DOHH2 (cell line): ENCODE data around the gene ZFPM1.

Experiments
- H3F3A ChIP-seq: fragments of 200-600 bp; sonication (generic), shearing (Covaris generic); 2 replicates; pipeline ENCODE4 v1.6.0; 2016; ENCODE audit warnings: antibody characterized with exemption, mild to moderate bottlenecking; ENCODE audit not compliant: control insufficient read depth, insufficient read depth
- H3K27ac ChIP-seq: fragments of 200-600 bp; sonication (generic); 2 replicates; pipeline ENCODE4 v1.5.1; 2014; ENCODE audit warnings: low read depth, mild to moderate bottlenecking, low read length, moderate library complexity
- H3K27me3 ChIP-seq: fragments of 200-600 bp; sonication (generic); 2 replicates; pipeline ENCODE4 v1.6.1; 2014; ENCODE audit warnings: mild to moderate bottlenecking, low read length, mixed read lengths; ENCODE audit not compliant: control insufficient read depth
- H3K36me3 ChIP-seq: fragments of 200-600 bp; sonication (generic); 2 replicates; pipeline ENCODE4 v1.6.1; 2014; ENCODE audit warnings: mild to moderate bottlenecking, low read length, moderate library complexity, mixed read lengths; ENCODE audit not compliant: control insufficient read depth
- H3K4me1 ChIP-seq: fragments of 200-600 bp; sonication (generic); 2 replicates; pipeline ENCODE4 v1.6.1; 2014; ENCODE audit warnings: mild to moderate bottlenecking, low read length, mixed read lengths; ENCODE audit not compliant: control insufficient read depth
- H3K4me2 ChIP-seq: fragments of 200-600 bp; sonication (generic); 2 replicates; pipeline ENCODE4 v1.6.0; 2014; ENCODE audit warnings: mild to moderate bottlenecking, low read length, moderate library complexity
- H3K4me3 ChIP-seq: fragments of 200-600 bp; sonication (generic); 2 replicates; pipeline ENCODE4 v1.5.1; 2014; ENCODE audit warnings: mild to moderate bottlenecking, low read length, mixed read lengths
- H3K79me2 ChIP-seq: fragments of 200-600 bp; sonication (generic); 2 replicates; pipeline ENCODE4 v1.6.1; 2014; ENCODE audit warnings: mild to moderate bottlenecking, low read length, mixed read lengths; ENCODE audit not compliant: control insufficient read depth
- H3K9me2 ChIP-seq: fragments of 200-600 bp; sonication (generic); replicated peaks from 2 replicates; pipeline ENCODE4 v1.6.1; 2014; ENCODE audit warnings: mild to moderate bottlenecking, low read length, mixed read lengths; ENCODE audit not compliant: control insufficient read depth
- H3K9me3 ChIP-seq: fragments of 200-600 bp; sonication (generic); 2 replicates; pipeline ENCODE4 v1.6.1; 2014; ENCODE audit warnings: antibody characterized with exemption, low read length, mixed read lengths; ENCODE audit not compliant: control insufficient read depth, insufficient read depth
- H4K20me1 ChIP-seq: fragments of 200-600 bp; sonication (generic); 2 replicates; pipeline ENCODE4 v1.6.0; 2014; ENCODE audit warnings: low read depth, mild to moderate bottlenecking, antibody characterized with exemption, low read length, moderate library complexity; ENCODE audit not compliant: control insufficient read depth, insufficient read depth
- CTCF ChIP-seq: fragments of 200-600 bp; sonication (generic); IDR thresholded peaks from one replicate; pipeline ENCODE4 v1.5.1; 2014; ENCODE audit warnings: antibody characterized with exemption, mild to moderate bottlenecking, low read depth, low read length; ENCODE audit not compliant: poor library complexity, severe bottlenecking
- EZH2phosphoT487 ChIP-seq: fragments of 200-600 bp; sonication (generic); IDR thresholded peaks from 2 replicates; pipeline ENCODE4 v1.6.1; 2017; ENCODE audit warnings: borderline replicate concordance, mild to moderate bottlenecking, antibody characterized with exemption, low read length, moderate library complexity, mixed read lengths

ZFPM1 gene

GRCh38 chr16:88491560-88492310 lies 38.7 kb downstream of the ZFPM1 start:
- no peaks in the 10 kb centered on the region for H3K9me3 ChIP-seq
- no peaks in the 10 kb centered on the region for H3K36me3 ChIP-seq
- no peaks in the 10 kb centered on the region for H3K27me3 ChIP-seq
- no peaks in the 10 kb centered on the region for H3K79me2 ChIP-seq
- no peaks in the 10 kb centered on the region for H3F3A ChIP-seq
- no peaks in the 10 kb centered on the region for H3K9me2 ChIP-seq
- no peak overlapping the region for H3K27ac ChIP-seq
- H3K4me3 ChIP-seq = no peak overlapping the region
- H3K4me2 ChIP-seq = no peak overlapping the region
- no peaks in the 10 kb centered on the region for H4K20me1 ChIP-seq
- no peaks in the 10 kb centered on the region for H3K4me1 ChIP-seq
- TF ChIP-seq EZH2phosphoT487 (no peak), CTCF (no peak)

- no peaks in the 10 kb centered on the region for H3K9me2 ChIP-seq
- H3K27me3 ChIP-seq = no peaks in the 10 kb centered on the region
- TF ChIP-seq EZH2phosphoT487 (no peak), CTCF (no peak)
- H3K36me3 ChIP-seq = no peaks in the 10 kb centered on the region
- no peak overlapping the region for H3K4me2 ChIP-seq
- no peaks in the 10 kb centered on the region for H3K79me2 ChIP-seq
- no peak overlapping the region for H3K4me3 ChIP-seq
- H4K20me1 ChIP-seq = no peaks in the 10 kb centered on the region
- no peaks in the 10 kb centered on the region for H3K4me1 ChIP-seq
- no peaks in the 10 kb centered on the region for H3K9me3 ChIP-seq
- no peaks in the 10 kb centered on the region for H3F3A ChIP-seq
- H3K27ac ChIP-seq = no peak overlapping the region
Observed at GRCh38 chr16:88493879-88494278, 40.8 kb downstream of the ZFPM1 start.

GRCh38 chr16:88494335-88495154 lies 41.5 kb downstream of the ZFPM1 start:
- Histone ChIP-seq H3K4me2 (no peak overlapping the region), H3K9me2 (no peaks in the 10 kb centered on the region), H3K36me3 (no peaks in the 10 kb centered on the region), H3K4me3 (no peak overlapping the region), H4K20me1 (no peaks in the 10 kb centered on the region), H3K27me3 (no peaks in the 10 kb centered on the region), H3F3A (no peaks in the 10 kb centered on the region), H3K27ac (no peak overlapping the region), H3K4me1 (no peaks in the 10 kb centered on the region), H3K79me2 (no peaks in the 10 kb centered on the region), H3K9me3 (no peaks in the 10 kb centered on the region)
- no peak for TF ChIP-seq EZH2phosphoT487
- no peak for TF ChIP-seq CTCF
